ENCODE data around the gene CD160. TPM values are rescaled to one million over a fixed set of nuclear protein-coding genes. Genes with fewer than 3 reads are reported as not detected.

Gene CD160
- total RNA-seq, 2 experiments from 2014 or later = not detected

DNA sequence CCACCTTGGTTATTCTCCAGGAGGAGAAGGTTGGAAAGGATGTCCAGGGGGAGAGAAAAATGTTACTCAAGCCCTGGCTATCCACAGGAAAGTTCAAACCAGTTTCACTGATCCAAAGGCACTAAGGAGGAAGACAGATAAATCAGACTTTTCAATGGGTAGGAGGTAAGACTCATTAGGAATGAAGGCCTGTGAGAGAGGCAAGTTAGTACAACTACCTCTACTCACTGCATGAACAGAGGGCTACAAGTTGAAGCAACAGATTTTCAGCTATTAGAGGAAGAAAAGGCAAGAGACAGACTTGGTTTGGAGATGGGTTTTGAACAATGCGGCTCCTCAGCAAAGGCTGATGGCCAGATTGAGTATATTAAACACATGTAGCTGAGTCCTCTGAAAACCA, 16.9 kb downstream of the CD160 start:
- TF ChIP-seq, protein P1, sequence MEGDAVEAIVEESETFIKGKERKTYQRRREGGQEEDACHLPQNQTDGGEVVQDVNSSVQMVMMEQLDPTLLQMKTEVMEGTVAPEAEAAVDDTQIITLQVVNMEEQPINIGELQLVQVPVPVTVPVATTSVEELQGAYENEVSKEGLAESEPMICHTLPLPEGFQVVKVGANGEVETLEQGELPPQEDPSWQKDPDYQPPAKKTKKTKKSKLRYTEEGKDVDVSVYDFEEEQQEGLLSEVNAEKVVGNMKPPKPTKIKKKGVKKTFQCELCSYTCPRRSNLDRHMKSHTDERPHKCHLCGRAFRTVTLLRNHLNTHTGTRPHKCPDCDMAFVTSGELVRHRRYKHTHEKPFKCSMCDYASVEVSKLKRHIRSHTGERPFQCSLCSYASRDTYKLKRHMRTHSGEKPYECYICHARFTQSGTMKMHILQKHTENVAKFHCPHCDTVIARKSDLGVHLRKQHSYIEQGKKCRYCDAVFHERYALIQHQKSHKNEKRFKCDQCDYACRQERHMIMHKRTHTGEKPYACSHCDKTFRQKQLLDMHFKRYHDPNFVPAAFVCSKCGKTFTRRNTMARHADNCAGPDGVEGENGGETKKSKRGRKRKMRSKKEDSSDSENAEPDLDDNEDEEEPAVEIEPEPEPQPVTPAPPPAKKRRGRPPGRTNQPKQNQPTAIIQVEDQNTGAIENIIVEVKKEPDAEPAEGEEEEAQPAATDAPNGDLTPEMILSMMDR (IDR thresholded peaks at IDR 0.05) = no peak
- no peak overlapping the region for H3K4me3 ChIP-seq (ENCODE audit: low read length)
- no peaks in the 10 kb centered on the region for H3K4me1 Mint-ChIP-seq (ENCODE audit: low read depth)
- no peaks in the 10 kb centered on the region for H3K9me3 ChIP-seq (ENCODE audit: control insufficient read depth in 1 of 2, insufficient read depth in 1 of 2, low read length in 2 of 2)
- peaks cover 3% of the 10 kb centered on the region for H3K36me3 Mint-ChIP-seq (ENCODE audit: low read depth)
- no peak overlapping the region for H3K27ac Mint-ChIP-seq
- no peaks in the 10 kb centered on the region for H3K4me1 ChIP-seq (ENCODE audit: insufficient read depth, low read length)
- no peaks in the 10 kb centered on the region for H3K27me3 Mint-ChIP-seq
- ATAC-seq (ENCODE audit: poor library complexity) = no peak
- no peaks in the 10 kb centered on the region for H3K9me3 Mint-ChIP-seq
- no peak overlapping the region for H3K27ac ChIP-seq (ENCODE audit: low read depth in 1 of 2, low read length in 2 of 2)
- DNase-seq = no peak
- intact Hi-C loops (cut with DNase I, micrococcal nuclease) = no loop called here
- H3K36me3 ChIP-seq (ENCODE audit: insufficient read depth, low read length) = peaks cover 4% of the 10 kb centered on the region
- ChIA-PET CTCF (no interaction called here), POLR2A (no interaction called here)
- no peaks in the 10 kb centered on the region for H3K27me3 ChIP-seq (ENCODE audit: control insufficient read depth in 1 of 2, insufficient read depth in 2 of 2, low read length in 2 of 2)
- H3K4me3 Mint-ChIP-seq = no peak overlapping the region

DNA sequence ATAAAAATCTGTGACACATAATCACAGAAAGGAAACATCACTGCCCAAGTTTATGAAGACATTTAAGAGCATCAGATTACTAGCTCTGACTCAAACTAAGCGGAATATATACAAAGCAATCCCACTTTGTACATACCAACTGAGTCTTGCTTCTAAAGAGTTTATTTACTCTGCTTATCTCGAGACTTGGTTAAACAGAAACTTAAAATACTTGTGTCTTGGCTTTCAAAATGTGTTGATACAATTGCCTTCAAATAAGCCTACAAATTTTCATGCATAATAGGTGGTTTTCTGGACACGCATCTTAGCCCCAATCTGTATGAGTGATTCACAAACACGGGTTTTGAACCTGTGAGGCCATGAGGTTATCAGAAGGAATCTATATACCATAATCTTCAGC, 21.0 kb downstream of the CD160 start:
- H3K27me3 Mint-ChIP-seq = no peaks in the 10 kb centered on the region
- H3K27ac ChIP-seq (ENCODE audit: low read depth in 1 of 2, low read length in 2 of 2) = no peak overlapping the region
- no peaks in the 10 kb centered on the region for H3K27me3 ChIP-seq (ENCODE audit: control insufficient read depth in 1 of 2, insufficient read depth in 2 of 2, low read length in 2 of 2)
- H3K4me3 Mint-ChIP-seq = no peak overlapping the region
- H3K36me3 ChIP-seq (ENCODE audit: insufficient read depth, low read length) = peaks cover 34% of the 10 kb centered on the region
- intact Hi-C loops (cut with DNase I, micrococcal nuclease) = no loop called here
- TF ChIP-seq, protein P1 (IDR thresholded peaks at IDR 0.05) = no peak
- CTCF ChIA-PET = no interaction called here
- no peaks in the 10 kb centered on the region for H3K9me3 ChIP-seq (ENCODE audit: control insufficient read depth in 1 of 2, insufficient read depth in 1 of 2, low read length in 2 of 2)
- ATAC-seq (ENCODE audit: poor library complexity) (no peak), DNase-seq (no peak)
- H3K4me1 Mint-ChIP-seq (ENCODE audit: low read depth) = no peaks in the 10 kb centered on the region
- no peaks in the 10 kb centered on the region for H3K4me1 ChIP-seq (ENCODE audit: insufficient read depth, low read length)
- H3K4me3 ChIP-seq (ENCODE audit: low read length) = no peak overlapping the region
- H3K27ac Mint-ChIP-seq = no peak overlapping the region
- no peaks in the 10 kb centered on the region for H3K9me3 Mint-ChIP-seq
- peaks cover 37% of the 10 kb centered on the region for H3K36me3 Mint-ChIP-seq (ENCODE audit: low read depth)
- POLR2A ChIA-PET = no interaction called here

DNA sequence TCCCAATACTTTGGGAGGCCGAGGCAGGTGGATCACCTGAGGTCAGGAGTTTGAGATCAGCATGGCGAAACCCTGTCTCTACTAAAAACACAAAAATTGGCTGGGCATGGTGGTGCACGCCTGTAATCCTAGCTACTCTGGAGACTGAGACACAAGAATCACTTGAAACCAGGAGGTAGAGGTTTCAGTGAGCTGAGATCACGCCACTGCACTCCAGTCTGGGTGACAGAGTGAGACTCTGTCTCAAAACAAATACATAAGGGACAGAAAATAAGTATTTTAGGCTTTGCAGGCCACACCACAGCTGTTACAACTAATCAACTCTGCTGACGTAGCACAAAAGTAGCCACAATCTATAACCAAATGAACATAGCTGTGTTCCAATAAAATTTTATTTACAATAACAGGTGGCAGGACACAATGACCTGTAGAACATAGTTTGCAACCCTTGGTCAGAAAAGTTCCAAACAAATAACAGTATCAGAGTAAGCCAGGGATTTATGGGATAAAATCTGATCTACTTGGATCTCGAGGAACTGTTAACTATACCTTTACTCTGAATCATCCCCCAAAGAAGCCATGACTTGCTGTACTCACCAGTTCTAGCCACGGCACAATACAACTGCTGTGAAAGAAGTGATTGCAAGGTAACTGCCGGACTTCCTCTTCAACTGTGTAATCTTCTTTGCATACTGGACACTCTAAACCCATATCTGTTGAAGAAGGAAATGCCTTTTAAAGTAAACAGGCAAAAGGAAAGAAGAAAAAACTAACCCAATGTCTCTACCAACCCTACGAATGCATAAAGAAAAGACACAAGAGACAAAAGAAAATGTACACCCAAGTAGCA, 28.3 kb downstream of the CD160 start:
- H3K4me3 ChIP-seq (ENCODE audit: low read length) = no peak overlapping the region
- no peaks in the 10 kb centered on the region for H3K27me3 ChIP-seq (ENCODE audit: control insufficient read depth in 1 of 2, insufficient read depth in 2 of 2, low read length in 2 of 2)
- POLR2A ChIA-PET = no interaction called here
- TF ChIP-seq, protein P1 (IDR thresholded peaks at IDR 0.05) = no peak
- Mint-ChIP-seq H3K4me3 (no peak overlapping the region), H3K36me3 (ENCODE audit: low read depth) (peaks cover 86% of the 10 kb centered on the region), H3K27me3 (no peaks in the 10 kb centered on the region), H3K4me1 (ENCODE audit: low read depth) (no peaks in the 10 kb centered on the region), H3K9me3 (no peaks in the 10 kb centered on the region), H3K27ac (no peak overlapping the region)
- no peak for ATAC-seq (ENCODE audit: poor library complexity)
- no peaks in the 10 kb centered on the region for H3K4me1 ChIP-seq (ENCODE audit: insufficient read depth, low read length)
- CTCF ChIA-PET = no interaction called here
- H3K9me3 ChIP-seq (ENCODE audit: control insufficient read depth in 1 of 2, insufficient read depth in 1 of 2, low read length in 2 of 2) = no peaks in the 10 kb centered on the region
- intact Hi-C loops (cut with DNase I, micrococcal nuclease) = no loop called here
- peaks cover 78% of the 10 kb centered on the region for H3K36me3 ChIP-seq (ENCODE audit: insufficient read depth, low read length)
- H3K27ac ChIP-seq (ENCODE audit: low read depth in 1 of 2, low read length in 2 of 2) = no peak overlapping the region
- no peak for DNase-seq

All from CD4-positive, alpha-beta T cell (primary cell).